ENCODE measurements around the gene SMARCA2.

GRCh38 chr9:1969898-1970297 is 45.2 kb upstream of the SMARCA2 start:
- TF ChIP-seq, protein P1, sequence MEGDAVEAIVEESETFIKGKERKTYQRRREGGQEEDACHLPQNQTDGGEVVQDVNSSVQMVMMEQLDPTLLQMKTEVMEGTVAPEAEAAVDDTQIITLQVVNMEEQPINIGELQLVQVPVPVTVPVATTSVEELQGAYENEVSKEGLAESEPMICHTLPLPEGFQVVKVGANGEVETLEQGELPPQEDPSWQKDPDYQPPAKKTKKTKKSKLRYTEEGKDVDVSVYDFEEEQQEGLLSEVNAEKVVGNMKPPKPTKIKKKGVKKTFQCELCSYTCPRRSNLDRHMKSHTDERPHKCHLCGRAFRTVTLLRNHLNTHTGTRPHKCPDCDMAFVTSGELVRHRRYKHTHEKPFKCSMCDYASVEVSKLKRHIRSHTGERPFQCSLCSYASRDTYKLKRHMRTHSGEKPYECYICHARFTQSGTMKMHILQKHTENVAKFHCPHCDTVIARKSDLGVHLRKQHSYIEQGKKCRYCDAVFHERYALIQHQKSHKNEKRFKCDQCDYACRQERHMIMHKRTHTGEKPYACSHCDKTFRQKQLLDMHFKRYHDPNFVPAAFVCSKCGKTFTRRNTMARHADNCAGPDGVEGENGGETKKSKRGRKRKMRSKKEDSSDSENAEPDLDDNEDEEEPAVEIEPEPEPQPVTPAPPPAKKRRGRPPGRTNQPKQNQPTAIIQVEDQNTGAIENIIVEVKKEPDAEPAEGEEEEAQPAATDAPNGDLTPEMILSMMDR (IDR thresholded peaks at IDR 0.05) = no peak
- no peak for TF ChIP-seq EZH2 (IDR thresholded peaks at IDR 0.05; ENCODE audit: borderline replicate concordance, insufficient read depth, low read depth, low read length, poor library complexity, severe bottlenecking)
